Measurements from ENCODE around the gene PELO.
A peak's percentile ranks its signal among the peaks of the same experiment; 100 is the strongest.

The PELO gene

GRCh38 chr5:52802974-52803336, 15.2 kb downstream of the PELO start:
- Histone ChIP-seq H3K4me2 (ENCODE audit: low read length) (peak overlapping the region; percentile 97), H3K36me3 (ENCODE audit: insufficient read depth, low read length) (peaks cover 33% of the 10 kb centered on the region), H3K27me3 (ENCODE audit: control insufficient read depth, insufficient read depth, low read length) (no peaks in the 10 kb centered on the region), H3K4me1 (ENCODE audit: control insufficient read depth, insufficient read depth, low read length) (peaks cover 23% of the 10 kb centered on the region), H3K9me3 (replicated peaks; ENCODE audit: low read length) (no peaks in the 10 kb centered on the region), H3K4me3 (ENCODE audit: low read length) (peak overlapping the region; percentile 97), H3K9ac (ENCODE audit: low read depth, low read length) (no peak overlapping the region)

GRCh38 chr5:52804387-52804791, 16.7 kb downstream of the PELO start:
- peaks cover 15% of the 10 kb centered on the region for H3K4me1 ChIP-seq (ENCODE audit: control insufficient read depth, insufficient read depth, low read length)
- H3K9me3 ChIP-seq (replicated peaks; ENCODE audit: low read length) = no peaks in the 10 kb centered on the region
- H3K9ac ChIP-seq (ENCODE audit: low read depth, low read length) = no peak overlapping the region
- H3K4me3 ChIP-seq (ENCODE audit: low read length) = no peak overlapping the region
- H3K27me3 ChIP-seq (ENCODE audit: control insufficient read depth, insufficient read depth, low read length) = no peaks in the 10 kb centered on the region
- peaks cover 33% of the 10 kb centered on the region for H3K36me3 ChIP-seq (ENCODE audit: insufficient read depth, low read length)
- H3K4me2 ChIP-seq (ENCODE audit: low read length) = peak overlapping the region; percentile 28

GRCh38 chr5:52804981-52805380, 17.3 kb downstream of the PELO start:
- Histone ChIP-seq H3K9ac (ENCODE audit: low read depth, low read length) (no peak overlapping the region), H3K4me1 (ENCODE audit: control insufficient read depth, insufficient read depth, low read length) (peaks cover 21% of the 10 kb centered on the region), H3K36me3 (ENCODE audit: insufficient read depth, low read length) (peaks cover 33% of the 10 kb centered on the region), H3K4me2 (ENCODE audit: low read length) (no peak overlapping the region), H3K27me3 (ENCODE audit: control insufficient read depth, insufficient read depth, low read length) (no peaks in the 10 kb centered on the region), H3K4me3 (ENCODE audit: low read length) (no peak overlapping the region), H3K9me3 (replicated peaks; ENCODE audit: low read length) (no peaks in the 10 kb centered on the region)

- H3K9me3 ChIP-seq (replicated peaks; ENCODE audit: low read length) = no peaks in the 10 kb centered on the region
- peaks cover 33% of the 10 kb centered on the region for H3K36me3 ChIP-seq (ENCODE audit: insufficient read depth, low read length)
- no peaks in the 10 kb centered on the region for H3K27me3 ChIP-seq (ENCODE audit: control insufficient read depth, insufficient read depth, low read length)
- no peak overlapping the region for H3K4me3 ChIP-seq (ENCODE audit: low read length)
- no peak overlapping the region for H3K4me2 ChIP-seq (ENCODE audit: low read length)
- no peak overlapping the region for H3K9ac ChIP-seq (ENCODE audit: low read depth, low read length)
- peaks cover 27% of the 10 kb centered on the region for H3K4me1 ChIP-seq (ENCODE audit: control insufficient read depth, insufficient read depth, low read length)
Measured at GRCh38 chr5:52805615-52806014, 17.9 kb downstream of the PELO start.

- H3K9me3 ChIP-seq (replicated peaks; ENCODE audit: low read length) = no peaks in the 10 kb centered on the region
- H3K4me1 ChIP-seq (ENCODE audit: control insufficient read depth, insufficient read depth, low read length) = peaks cover 37% of the 10 kb centered on the region
- no peak overlapping the region for H3K4me3 ChIP-seq (ENCODE audit: low read length)
Measured at GRCh38 chr5:52807037-52807436, 19.3 kb downstream of the PELO start.

GRCh38 chr5:52807723-52808122, 20.0 kb downstream of the PELO start:
- H3K9me3 ChIP-seq (replicated peaks; ENCODE audit: low read length) = no peaks in the 10 kb centered on the region
- H3K4me2 ChIP-seq (ENCODE audit: low read length) = no peak overlapping the region
- H3K4me1 ChIP-seq (ENCODE audit: control insufficient read depth, insufficient read depth, low read length) = peaks cover 37% of the 10 kb centered on the region
- peaks cover 18% of the 10 kb centered on the region for H3K36me3 ChIP-seq (ENCODE audit: insufficient read depth, low read length)
- no peak overlapping the region for H3K9ac ChIP-seq (ENCODE audit: low read depth, low read length)
- no peaks in the 10 kb centered on the region for H3K27me3 ChIP-seq (ENCODE audit: control insufficient read depth, insufficient read depth, low read length)
- H3K4me3 ChIP-seq (ENCODE audit: low read length) = no peak overlapping the region

More at GRCh38 chr5:52807037-52807436, 19.3 kb downstream of the PELO start:
- Histone ChIP-seq H3K36me3 (ENCODE audit: insufficient read depth, low read length) (peaks cover 19% of the 10 kb centered on the region), H3K4me2 (ENCODE audit: low read length) (no peak overlapping the region), H3K27me3 (ENCODE audit: control insufficient read depth, insufficient read depth, low read length) (no peaks in the 10 kb centered on the region), H3K9ac (ENCODE audit: low read depth, low read length) (no peak overlapping the region)

GRCh38 chr5:52808316-52808901, 20.7 kb downstream of the PELO start:
- H3K4me3 ChIP-seq (ENCODE audit: low read length) = no peak overlapping the region
- H3K4me2 ChIP-seq (ENCODE audit: low read length) = no peak overlapping the region
- H3K4me1 ChIP-seq (ENCODE audit: control insufficient read depth, insufficient read depth, low read length) = peaks cover 35% of the 10 kb centered on the region

GRCh38 chr5:52809884-52810283, 22.2 kb downstream of the PELO start:
- Histone ChIP-seq H3K9me3 (replicated peaks; ENCODE audit: low read length) (no peaks in the 10 kb centered on the region), H3K9ac (ENCODE audit: low read depth, low read length) (no peak overlapping the region)

More at GRCh38 chr5:52808316-52808901, 20.7 kb downstream of the PELO start:
- no peaks in the 10 kb centered on the region for H3K9me3 ChIP-seq (replicated peaks; ENCODE audit: low read length)
- H3K36me3 ChIP-seq (ENCODE audit: insufficient read depth, low read length) = peaks cover 16% of the 10 kb centered on the region
- no peaks in the 10 kb centered on the region for H3K27me3 ChIP-seq (ENCODE audit: control insufficient read depth, insufficient read depth, low read length)
- no peak overlapping the region for H3K9ac ChIP-seq (ENCODE audit: low read depth, low read length)

GRCh38 chr5:52810426-52810825, 22.7 kb downstream of the PELO start:
- Histone ChIP-seq H3K4me1 (ENCODE audit: control insufficient read depth, insufficient read depth, low read length) (peaks cover 33% of the 10 kb centered on the region), H3K4me3 (ENCODE audit: low read length) (no peak overlapping the region), H3K9me3 (replicated peaks; ENCODE audit: low read length) (no peaks in the 10 kb centered on the region), H3K9ac (ENCODE audit: low read depth, low read length) (no peak overlapping the region), H3K36me3 (ENCODE audit: insufficient read depth, low read length) (no peaks in the 10 kb centered on the region), H3K4me2 (ENCODE audit: low read length) (no peak overlapping the region), H3K27me3 (ENCODE audit: control insufficient read depth, insufficient read depth, low read length) (no peaks in the 10 kb centered on the region)

More at GRCh38 chr5:52809884-52810283, 22.2 kb downstream of the PELO start:
- Histone ChIP-seq H3K4me2 (ENCODE audit: low read length) (peak overlapping the region; percentile 69), H3K27me3 (ENCODE audit: control insufficient read depth, insufficient read depth, low read length) (no peaks in the 10 kb centered on the region), H3K4me3 (ENCODE audit: low read length) (peak overlapping the region; percentile 29), H3K4me1 (ENCODE audit: control insufficient read depth, insufficient read depth, low read length) (peaks cover 33% of the 10 kb centered on the region), H3K36me3 (ENCODE audit: insufficient read depth, low read length) (peaks cover 5% of the 10 kb centered on the region)

- Histone ChIP-seq H3K36me3 (ENCODE audit: insufficient read depth, low read length) (no peaks in the 10 kb centered on the region), H3K4me1 (ENCODE audit: control insufficient read depth, insufficient read depth, low read length) (peaks cover 33% of the 10 kb centered on the region), H3K9me3 (replicated peaks; ENCODE audit: low read length) (no peaks in the 10 kb centered on the region), H3K4me3 (ENCODE audit: low read length) (no peak overlapping the region), H3K27me3 (ENCODE audit: control insufficient read depth, insufficient read depth, low read length) (no peaks in the 10 kb centered on the region), H3K9ac (ENCODE audit: low read depth, low read length) (no peak overlapping the region), H3K4me2 (ENCODE audit: low read length) (peak overlapping the region; percentile 27)
Measured at GRCh38 chr5:52811067-52811749, 23.5 kb downstream of the PELO start.

GRCh38 chr5:52814352-52815148, 26.8 kb downstream of the PELO start:
- Histone ChIP-seq H3K4me2 (ENCODE audit: low read length) (no peak overlapping the region), H3K27me3 (ENCODE audit: control insufficient read depth, insufficient read depth, low read length) (no peaks in the 10 kb centered on the region), H3K4me3 (ENCODE audit: low read length) (no peak overlapping the region), H3K9me3 (replicated peaks; ENCODE audit: low read length) (no peaks in the 10 kb centered on the region), H3K9ac (ENCODE audit: low read depth, low read length) (no peak overlapping the region), H3K4me1 (ENCODE audit: control insufficient read depth, insufficient read depth, low read length) (peaks cover 30% of the 10 kb centered on the region), H3K36me3 (ENCODE audit: insufficient read depth, low read length) (no peaks in the 10 kb centered on the region)
